Gastrocnemius medialis (tissue), 4 donors: ENCODE data around the gene RNASE11.

Experiments
- CTCF ChIP-seq, 5 experiments: fragments of 450-650 bp in 3 of 5; fragments of 200-600 bp in 2 of 5; sonication (generic) in 2 of 5; IDR thresholded peaks in 4 of 5; conservative IDR thresholded peaks in 1 of 5; 1 replicate in 4 of 5; 2 replicates in 1 of 5; pipeline ENCODE4 v1.5.1; 2016 to 2019; ENCODE audit warnings: antibody characterized with exemption in 5 of 5, mild to moderate bottlenecking in 3 of 5, moderate library complexity in 3 of 5
- POLR2A ChIP-seq, 2 donors: fragments of 450-650 bp; IDR thresholded peaks; one replicate each; pipeline ENCODE4 v1.6.1; 2017; ENCODE audit warnings: antibody characterized with exemption in 2 of 2, mild to moderate bottlenecking in 2 of 2, moderate library complexity in 2 of 2

GRCh38 chr14:20559461-20559904, 28.3 kb downstream of the RNASE11 start:
- no peak for TF ChIP-seq CTCF (IDR thresholded peaks at IDR 0.05 in 4 of 5, conservative IDR thresholded peaks at IDR 0.05 in 1 of 5)
- TF ChIP-seq POLR2A (IDR thresholded peaks at IDR 0.05) = no peak
